OCI-LY7 (cell line): ENCODE measurements around the gene URB2. TPM values are rescaled to one million over a fixed set of nuclear protein-coding genes. Genes with fewer than 3 reads are reported as not detected.

Experiments
- BruUV-seq: library from RNA; stranded (reverse); fragments of 400-500 nt; replicated peaks from 2 replicates; lab custom pipeline; 2021; lab: Mats Ljungman, UMichigan
- CTCF ChIA-PET: fragments of 300-600 bp; sonication (Branson Sonifier 250); formaldehyde crosslinking; loops from one replicate; lab custom pipeline; 2022; ENCODE audit warnings: antibody characterized with exemption; ENCODE audit not compliant: unreplicated experiment; lab: Charles Lee
- POLR2A ChIA-PET: fragments of 300-600 bp; sonication (Branson Sonifier 250); formaldehyde crosslinking; loops from one replicate; lab custom pipeline; 2022; ENCODE audit warnings: antibody characterized with exemption; lab: Charles Lee
- DNase-seq: peaks from one replicate; pipeline ENCODE4 v3.0.0-alpha.2; 2015; ENCODE audit warnings: low spot score
- H2AFZ ChIP-seq: fragments of 200-600 bp; sonication (generic), shearing (Covaris generic); 2 replicates; pipeline ENCODE4 v1.6.1; 2014; ENCODE audit warnings: mild to moderate bottlenecking, antibody characterized with exemption, low read length, moderate library complexity
- H3K27ac ChIP-seq: fragments of 200-600 bp; sonication (generic); 2 replicates; pipeline ENCODE4 v1.5.1; 2014; ENCODE audit warnings: mixed run types, low read depth, mild to moderate bottlenecking, moderate library complexity, low read length, inconsistent platforms; ENCODE audit not compliant: poor library complexity, severe bottlenecking
- H3K36me3 ChIP-seq: fragments of 200-600 bp; sonication (generic); 2 replicates; pipeline ENCODE4 v1.6.1; 2014; ENCODE audit warnings: mild to moderate bottlenecking, antibody characterized with exemption, low read length, moderate library complexity, mixed read lengths; ENCODE audit not compliant: insufficient read depth
- H3K4me1 ChIP-seq: fragments of 200-600 bp; sonication (generic); 2 replicates; pipeline ENCODE4 v1.5.1; 2014; ENCODE audit warnings: mild to moderate bottlenecking, low read length; ENCODE audit not compliant: insufficient read depth, poor library complexity, severe bottlenecking
- H3K4me2 ChIP-seq: fragments of 200-600 bp; sonication (generic); 2 replicates; pipeline ENCODE4 v1.6.1; 2014; ENCODE audit warnings: mild to moderate bottlenecking, low read length
- H3K4me3 ChIP-seq: fragments of 200-600 bp; sonication (generic); 2 replicates; pipeline ENCODE4 v1.5.1; 2014; ENCODE audit warnings: mild to moderate bottlenecking, low read depth, low read length; ENCODE audit not compliant: poor library complexity, severe bottlenecking
- H3K79me2 ChIP-seq: fragments of 200-600 bp; sonication (generic); 2 replicates; pipeline ENCODE4 v1.6.1; 2016; ENCODE audit warnings: low read depth, mild to moderate bottlenecking, low read length, moderate library complexity, mixed read lengths; ENCODE audit not compliant: insufficient read depth
- H3K9me2 ChIP-seq: fragments of 200-600 bp; sonication (generic); 2 replicates; pipeline ENCODE4 v1.6.1; 2016; ENCODE audit warnings: mild to moderate bottlenecking, low read length, mixed read lengths; ENCODE audit not compliant: insufficient read depth
- H3K9me3 ChIP-seq: fragments of 200-600 bp; sonication (generic); 2 replicates; pipeline ENCODE4 v1.6.1; 2014; ENCODE audit warnings: mild to moderate bottlenecking, mixed run types, low read length, mixed read lengths
- H4K20me1 ChIP-seq: fragments of 200-600 bp; sonication (generic); 2 replicates; pipeline ENCODE4 v1.6.1; 2014; ENCODE audit warnings: mild to moderate bottlenecking, antibody characterized with exemption, low read length, moderate library complexity, mixed read lengths; ENCODE audit not compliant: insufficient read depth
- CTCF ChIP-seq: fragments of 200-600 bp; sonication (generic); conservative IDR thresholded peaks from 2 replicates; pipeline ENCODE4 v1.5.1; 2014; ENCODE audit warnings: mild to moderate bottlenecking, antibody characterized with exemption, low read length, moderate library complexity, mixed read lengths
- EZH2phosphoT487 ChIP-seq: fragments of 200-600 bp; sonication (generic); IDR thresholded peaks from 2 replicates; pipeline ENCODE4 v1.6.1; 2018; ENCODE audit warnings: low read depth, borderline replicate concordance, mild to moderate bottlenecking, mixed run types, antibody characterized with exemption, low read length, moderate library complexity, mixed read lengths
- intact Hi-C: fragments of 100-400 bp; cut with micrococcal nuclease; formaldehyde crosslinking; loops from one replicate; pipeline ENCODE4 v1.10.0; 2022; ENCODE audit not compliant: unreplicated experiment
- total RNA-seq, 2 experiments: library from RNA; depleted of rRNA in 1 of 2; stranded (reverse); fragments of >200 nt in 1 of 2; shearing (Covaris generic) in 1 of 2; gene quantifications; 2 replicates each; pipeline ENCODE4 v1.2.3, GENCODE V29; 2014 to 2022

URB2 gene
- total RNA-seq, 2 experiments from 2014 or later = 25.1 to 30.2 TPM

- Histone ChIP-seq H3K4me3 (no peak overlapping the region), H4K20me1 (peaks cover 12% of the 10 kb centered on the region; the same call in 1 of the 2 replicates), H3K9me2 (no peaks in the 10 kb centered on the region), H3K4me2 (no peak overlapping the region), H2AFZ (no peak overlapping the region), H3K27ac (no peak overlapping the region), H3K4me1 (peaks cover 22% of the 10 kb centered on the region), H3K36me3 (peaks cover 97% of the 10 kb centered on the region), H3K9me3 (no peaks in the 10 kb centered on the region), H3K79me2 (peaks cover 58% of the 10 kb centered on the region)
- intact Hi-C loops = no loop called here
- no peak for DNase-seq
- ChIA-PET POLR2A (no interaction called here), CTCF (no interaction called here)
- BruUV-seq = no TSS peak
- TF ChIP-seq EZH2phosphoT487 (no peak), CTCF (no peak)
These were observed 15.3 kb downstream of the URB2 start for GRCh38 chr1:229641306-229641705.

- Histone ChIP-seq H3K9me2 (no peaks in the 10 kb centered on the region), H3K4me3 (no peak overlapping the region), H3K36me3 (peaks cover 97% of the 10 kb centered on the region), H3K4me1 (peaks cover 22% of the 10 kb centered on the region), H4K20me1 (peaks cover 12% of the 10 kb centered on the region; the same call in 1 of the 2 replicates), H3K9me3 (no peaks in the 10 kb centered on the region), H3K79me2 (peaks cover 55% of the 10 kb centered on the region), H3K27ac (no peak overlapping the region), H2AFZ (no peak overlapping the region), H3K4me2 (no peak overlapping the region)
- intact Hi-C loops = no loop called here
- no peak for TF ChIP-seq CTCF
- no peak for TF ChIP-seq EZH2phosphoT487
- DNase-seq = no peak
- BruUV-seq = no TSS peak
- POLR2A ChIA-PET = no interaction called here
- CTCF ChIA-PET = no interaction called here
These were observed 16.3 kb downstream of the URB2 start for GRCh38 chr1:229642376-229642775.

- Histone ChIP-seq H4K20me1 (peaks cover 12% of the 10 kb centered on the region; the same call in 1 of the 2 replicates), H3K9me2 (no peaks in the 10 kb centered on the region), H3K9me3 (no peaks in the 10 kb centered on the region), H3K36me3 (peaks cover 97% of the 10 kb centered on the region), H3K27ac (no peak overlapping the region), H3K4me2 (peak overlapping the region; percentile 44; the same call in 1 of the 2 replicates), H3K79me2 (peaks cover 51% of the 10 kb centered on the region), H2AFZ (no peak overlapping the region), H3K4me3 (no peak overlapping the region), H3K4me1 (peaks cover 22% of the 10 kb centered on the region)
- TF ChIP-seq EZH2phosphoT487 = no peak
- TF ChIP-seq CTCF = no peak
- BruUV-seq = no TSS peak
- DNase-seq = no peak
- intact Hi-C loops = no loop called here
- ChIA-PET POLR2A (no interaction called here), CTCF (no interaction called here)
These were observed 16.9 kb downstream of the URB2 start for GRCh38 chr1:229642970-229643369.
